Mucosa of descending colon (tissue), 3 donors: ENCODE results near the gene KIF3A. TPM values are rescaled to one million over a fixed set of nuclear protein-coding genes. Genes with fewer than 3 reads are reported as not detected.

Experiments used
- ATAC-seq: fragments of 200-7000 bp; cut with Tn5 transposase; one replicate; pipeline ENCODE4 v1.9.1; 2020; ENCODE audit warnings: mild to moderate bottlenecking, moderate library complexity
- DNase-seq, 3 donors: peaks; one replicate each; pipeline ENCODE4 v3.0.0-alpha.2; 2020
- H3K36me3 ChIP-seq: fragments of 200-600 bp; one replicate; pipeline ENCODE4 v1.8.0; 2021; ENCODE audit warnings: low read depth, mild to moderate bottlenecking
- H3K4me1 ChIP-seq: fragments of 200-600 bp; one replicate; pipeline ENCODE4 v1.8.0; 2021; ENCODE audit warnings: low read depth, mild to moderate bottlenecking
- H3K4me3 ChIP-seq: fragments of 200-600 bp; one replicate; pipeline ENCODE4 v1.8.0; 2021; ENCODE audit warnings: mild to moderate bottlenecking
- H3K9me3 ChIP-seq: fragments of 200-600 bp; one replicate; pipeline ENCODE4 v1.8.0; 2021; ENCODE audit warnings: mild to moderate bottlenecking
- intact Hi-C, 2 donors: fragments of 100-400 bp; cut with DNase I in 1 of 2; cut with micrococcal nuclease in 1 of 2; formaldehyde crosslinking; loops; one replicate each; pipeline versions ENCODE4 v1.11.0 to v1.11.1; 2022; cut with DNase I, micrococcal nuclease
- total RNA-seq, 3 donors: library from RNA; stranded (reverse); fragmentation: NEBNext Ultra II Directional in 2 of 3; extraction: Animal tissue kit (Norgen Biotek cat#: 25700) in 2 of 3; gene quantifications; one replicate each; pipeline versions ENCODE4 v1.2.1 to v1.2.4, GENCODE V29; 2021 to 2023
- TF ChIP-seq, protein P1 (sequence below): fragments of 200-600 bp; IDR thresholded peaks from one replicate; pipeline ENCODE4 v1.8.0; 2022; ENCODE audit warnings: antibody characterized with exemption, mild to moderate bottlenecking
- donor health status: DM: no; HTN: no; CAD: no; lungs with moderate emphysema.
- donor health status: DM: no; HTN: no; CAD: no.
- donor health status: DM: no; HTN: yes; CAD: no.

KIF3A gene
- total RNA-seq, 3 donors from 2014 or later: 3.2 to 11.0 (median 3.8) TPM

DNA sequence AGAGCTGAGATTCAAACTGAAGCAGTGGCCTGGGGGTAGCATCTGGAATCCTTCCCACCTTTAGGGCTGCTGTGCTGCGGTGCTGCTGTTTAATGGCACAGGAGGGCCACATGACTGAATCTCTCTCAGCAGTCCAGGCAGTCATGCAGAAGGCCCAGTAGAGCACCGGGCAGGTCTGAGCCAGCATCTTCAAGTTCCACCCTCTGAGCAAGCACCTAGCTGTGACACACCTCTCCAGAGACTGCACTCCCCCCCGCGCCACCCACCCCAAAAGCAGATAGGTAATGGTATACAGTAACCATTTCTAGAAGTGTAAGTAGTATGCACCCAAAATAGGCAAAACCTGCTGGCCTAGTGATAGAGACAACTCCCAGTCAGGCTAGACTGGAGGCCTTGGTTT lies 55.4 kb downstream of the KIF3A start:
- H3K36me3 ChIP-seq: no peaks in the 10 kb centered on the region
- no peak overlapping the region for H3K4me3 ChIP-seq
- H3K4me1 ChIP-seq: no peaks in the 10 kb centered on the region
- H3K9me3 ChIP-seq: no peaks in the 10 kb centered on the region
- ATAC-seq (no peak), DNase-seq (no peak)
- intact Hi-C loops: no loop called here
- TF ChIP-seq, protein P1, sequence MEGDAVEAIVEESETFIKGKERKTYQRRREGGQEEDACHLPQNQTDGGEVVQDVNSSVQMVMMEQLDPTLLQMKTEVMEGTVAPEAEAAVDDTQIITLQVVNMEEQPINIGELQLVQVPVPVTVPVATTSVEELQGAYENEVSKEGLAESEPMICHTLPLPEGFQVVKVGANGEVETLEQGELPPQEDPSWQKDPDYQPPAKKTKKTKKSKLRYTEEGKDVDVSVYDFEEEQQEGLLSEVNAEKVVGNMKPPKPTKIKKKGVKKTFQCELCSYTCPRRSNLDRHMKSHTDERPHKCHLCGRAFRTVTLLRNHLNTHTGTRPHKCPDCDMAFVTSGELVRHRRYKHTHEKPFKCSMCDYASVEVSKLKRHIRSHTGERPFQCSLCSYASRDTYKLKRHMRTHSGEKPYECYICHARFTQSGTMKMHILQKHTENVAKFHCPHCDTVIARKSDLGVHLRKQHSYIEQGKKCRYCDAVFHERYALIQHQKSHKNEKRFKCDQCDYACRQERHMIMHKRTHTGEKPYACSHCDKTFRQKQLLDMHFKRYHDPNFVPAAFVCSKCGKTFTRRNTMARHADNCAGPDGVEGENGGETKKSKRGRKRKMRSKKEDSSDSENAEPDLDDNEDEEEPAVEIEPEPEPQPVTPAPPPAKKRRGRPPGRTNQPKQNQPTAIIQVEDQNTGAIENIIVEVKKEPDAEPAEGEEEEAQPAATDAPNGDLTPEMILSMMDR: no peak

DNA sequence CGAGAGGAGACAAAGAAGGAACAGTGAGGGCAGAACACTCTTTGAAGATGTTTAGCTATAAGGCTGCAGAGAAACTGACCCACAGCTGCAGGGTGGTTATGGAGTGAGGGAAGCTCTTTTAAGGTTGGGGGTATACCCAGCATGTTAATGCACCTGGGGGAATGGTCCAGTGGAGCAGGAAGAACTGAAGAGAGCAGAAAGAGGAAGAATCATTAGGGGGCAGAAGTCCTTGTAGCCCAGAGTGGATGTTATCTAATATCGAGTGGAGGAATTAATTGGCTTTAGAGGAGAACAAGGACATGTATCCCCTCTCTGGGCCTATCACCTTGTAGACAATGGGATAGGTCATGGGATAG lies 55.9 kb downstream of the KIF3A start:
- Histone ChIP-seq H3K4me1 (no peaks in the 10 kb centered on the region), H3K4me3 (no peak overlapping the region), H3K9me3 (no peaks in the 10 kb centered on the region), H3K36me3 (no peaks in the 10 kb centered on the region)
- ATAC-seq (no peak), DNase-seq (no peak)
- intact Hi-C loops: no loop called here
- TF ChIP-seq, protein P1: no peak

DNA sequence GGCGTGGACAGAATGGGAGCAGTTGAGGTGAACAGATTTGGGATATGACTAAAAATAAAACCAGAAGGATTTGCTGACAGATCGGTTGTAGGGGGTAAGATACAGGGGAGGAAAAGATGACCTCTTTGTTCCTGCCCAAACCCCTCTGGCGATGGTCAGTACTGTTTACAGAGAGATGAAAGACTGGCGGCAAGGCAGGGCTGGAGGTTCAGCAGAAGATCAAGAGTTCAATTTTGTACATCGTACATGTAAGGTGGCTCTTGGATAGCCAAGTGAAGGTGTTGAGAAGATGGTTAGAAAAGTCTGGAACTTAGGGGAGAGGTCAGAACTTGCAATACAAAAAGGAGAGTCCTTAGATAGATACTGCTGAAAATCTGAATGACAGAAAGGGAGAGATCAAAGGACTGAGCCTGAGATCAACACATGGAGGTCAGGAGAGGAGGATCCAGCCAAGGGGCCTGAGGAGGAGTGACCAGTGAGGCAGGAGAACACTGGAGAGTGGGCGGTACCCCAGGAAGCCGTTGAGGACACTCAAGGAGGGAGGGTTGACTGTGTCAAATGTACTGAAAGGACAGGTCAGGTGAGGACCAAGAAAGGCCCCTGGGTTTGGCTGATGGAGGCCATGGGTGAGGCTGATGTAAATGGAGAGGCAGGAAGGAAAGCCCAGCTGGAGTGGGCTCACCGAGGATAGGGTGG lies 56.4 kb downstream of the KIF3A start:
- Histone ChIP-seq H3K4me3 (no peak overlapping the region), H3K36me3 (no peaks in the 10 kb centered on the region), H3K9me3 (no peaks in the 10 kb centered on the region), H3K4me1 (no peaks in the 10 kb centered on the region)
- TF ChIP-seq, protein P1: no peak
- no peak for DNase-seq
- intact Hi-C loops: no loop called here
- ATAC-seq: no peak

DNA sequence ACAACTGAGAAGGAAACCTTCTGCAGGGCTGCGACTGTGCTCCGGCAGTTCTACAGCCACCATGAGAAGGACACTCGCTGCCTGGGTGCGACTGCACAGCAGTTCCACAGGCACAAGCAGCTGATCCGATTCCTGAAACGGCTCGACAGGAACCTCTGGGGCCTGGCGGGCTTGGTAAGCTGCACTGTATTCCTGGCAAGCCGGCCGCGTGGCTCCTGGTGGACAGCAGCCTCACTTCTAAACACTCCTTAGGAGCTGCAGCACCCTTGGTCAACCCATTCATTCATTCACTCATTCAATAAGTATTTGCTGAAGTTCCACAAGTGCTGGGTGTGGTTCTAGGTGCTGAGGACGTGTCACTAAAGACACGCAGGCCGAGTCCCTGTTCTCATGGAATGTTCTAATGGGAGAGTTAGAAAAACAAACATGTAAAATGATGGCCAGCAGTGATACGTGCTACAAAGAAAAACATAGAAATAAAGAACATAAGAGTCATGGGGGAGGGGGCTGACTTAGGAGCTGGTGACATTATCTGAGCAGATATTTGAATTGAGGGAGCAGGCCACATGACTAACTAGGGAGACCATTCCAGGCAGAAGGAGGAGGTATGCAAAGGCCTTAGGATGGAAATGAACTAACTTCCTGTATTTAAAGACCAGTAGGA lies 57.5 kb downstream of the KIF3A start:
- Histone ChIP-seq H3K9me3 (no peaks in the 10 kb centered on the region), H3K4me3 (no peak overlapping the region), H3K4me1 (no peaks in the 10 kb centered on the region), H3K36me3 (no peaks in the 10 kb centered on the region)
- TF ChIP-seq, protein P1: no peak
- ATAC-seq (no peak), DNase-seq (no peak)
- intact Hi-C loops: no loop called here

DNA sequence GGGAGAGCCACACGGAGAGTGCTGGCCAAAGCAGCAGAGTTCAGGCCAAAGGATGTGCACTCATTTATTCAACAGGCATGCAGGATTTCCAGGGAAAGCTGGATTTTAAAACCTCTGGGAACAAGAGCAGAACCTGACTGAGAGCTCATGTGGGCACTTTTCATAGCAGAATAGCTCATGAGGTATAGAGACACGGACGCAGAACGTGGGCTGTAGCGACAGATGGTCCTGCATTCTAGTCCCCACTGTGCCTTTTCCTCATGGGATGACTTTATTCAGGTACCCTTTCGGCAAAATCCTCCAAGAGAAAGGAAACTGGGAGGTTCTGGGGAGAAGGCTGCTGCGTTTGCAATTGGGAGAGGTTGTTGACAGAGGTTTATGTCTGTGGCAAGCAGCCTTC lies 58.2 kb downstream of the KIF3A start:
- intact Hi-C loops: no loop called here
- Histone ChIP-seq H3K4me3 (no peak overlapping the region), H3K4me1 (no peaks in the 10 kb centered on the region), H3K36me3 (no peaks in the 10 kb centered on the region), H3K9me3 (no peaks in the 10 kb centered on the region)
- ATAC-seq (no peak), DNase-seq (no peak)
- TF ChIP-seq, protein P1: no peak
